HK-2 (cell line): ENCODE measurements around the gene M1AP.

Experiments used
- DNase-seq: peaks from one replicate; pipeline ENCODE4 v3.0.0-alpha.2; 2018; ENCODE audit not compliant: unreplicated experiment

The M1AP gene

GRCh38 chr2:74524955-74525716 is 123.0 kb downstream of the M1AP start:
- no peak for DNase-seq

- no peak for DNase-seq
These were observed 124.1 kb downstream of the M1AP start for GRCh38 chr2:74524005-74524404.

- no peak for DNase-seq
These were observed 125.6 kb downstream of the M1AP start for GRCh38 chr2:74522516-74522915.

- DNase-seq: no peak
These were observed 131.5 kb downstream of the M1AP start for GRCh38 chr2:74516650-74517049.

- no peak for DNase-seq
These were observed 132.0 kb downstream of the M1AP start for GRCh38 chr2:74515981-74516633.

GRCh38 chr2:74515271-74515980 is 132.7 kb downstream of the M1AP start:
- no peak for DNase-seq

- no peak for DNase-seq
These were observed 133.5 kb downstream of the M1AP start, which contains the start of gene TLX2 for GRCh38 chr2:74514368-74515270. TLX2 (plus strand) TSS chr2:74514450; CDS start chr2:74514807, 357 bp downstream.

- no peak for DNase-seq
These were observed 134.3 kb downstream of the M1AP start for GRCh38 chr2:74513605-74514367.

GRCh38 chr2:74512744-74513604 is 135.2 kb downstream of the M1AP start:
- DNase-seq: no peak

- DNase-seq: no peak
These were observed 136.8 kb downstream of the M1AP start for GRCh38 chr2:74511104-74511989.

- no peak for DNase-seq
These were observed 137.9 kb downstream of the M1AP start for GRCh38 chr2:74510272-74510671.

- DNase-seq: peak; percentile 59
These were observed 140.1 kb downstream of the M1AP start for GRCh38 chr2:74507926-74508520.
